HG03558 (cell line): ENCODE data around the gene JAG1.

Experiments used
- ATAC-seq: cut with Tn5 transposase; IDR thresholded peaks from one replicate; pipeline ENCODE4 v1.9.1; 2021; ENCODE audit warnings: moderate number of reproducible peaks; ENCODE audit not compliant: unreplicated experiment; ENCODE audit errors: extremely low read depth

JAG1 gene

DNA sequence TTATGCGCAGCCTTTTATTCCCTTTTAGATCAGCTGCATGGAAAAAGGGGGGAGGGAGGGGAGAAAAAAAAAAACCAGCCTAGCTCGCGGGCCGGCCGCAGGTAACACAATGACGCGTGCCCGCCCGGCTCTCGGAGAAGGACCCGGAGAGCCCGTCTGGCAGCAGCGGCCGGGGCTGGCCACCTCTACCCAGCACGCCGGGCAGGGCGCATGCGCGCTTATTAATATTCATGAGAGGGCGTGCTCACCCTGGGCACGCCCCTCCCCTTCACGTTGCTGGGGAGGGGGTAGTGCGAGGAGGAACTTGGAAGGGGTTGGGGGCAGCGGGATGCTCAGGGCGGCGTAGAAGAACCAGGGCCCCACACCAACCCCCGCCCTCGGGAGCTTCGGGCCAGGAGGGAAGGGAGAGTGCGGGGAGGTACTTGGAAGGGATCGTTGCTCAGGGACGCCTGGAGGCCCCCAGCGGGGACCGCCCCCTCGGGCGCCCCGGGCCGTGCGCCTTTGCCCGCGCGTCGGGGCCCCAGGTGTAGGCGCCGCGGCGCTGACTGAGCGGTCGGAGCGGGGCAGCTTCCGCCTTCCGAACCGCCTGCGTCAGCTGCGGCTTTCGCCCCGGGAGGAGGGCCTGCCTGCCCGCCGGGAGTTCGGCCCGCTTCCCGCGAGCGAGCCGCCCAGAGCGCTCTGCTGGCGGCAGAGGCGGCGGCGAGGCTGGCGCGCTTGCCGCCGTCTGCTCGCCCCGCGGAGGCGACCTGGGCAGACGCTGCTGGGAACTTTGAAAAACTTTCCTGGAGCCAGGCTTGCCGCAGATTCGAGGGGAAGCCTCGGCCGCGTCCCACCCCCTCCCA lies at the start of gene JAG1:
Gene JAG1, minus strand, starts transcription at position 158 of the 842 bp plus-strand sequence. CDS start 469 bp downstream, outside the sequence.
- ATAC-seq, result peak; percentile 42

DNA sequence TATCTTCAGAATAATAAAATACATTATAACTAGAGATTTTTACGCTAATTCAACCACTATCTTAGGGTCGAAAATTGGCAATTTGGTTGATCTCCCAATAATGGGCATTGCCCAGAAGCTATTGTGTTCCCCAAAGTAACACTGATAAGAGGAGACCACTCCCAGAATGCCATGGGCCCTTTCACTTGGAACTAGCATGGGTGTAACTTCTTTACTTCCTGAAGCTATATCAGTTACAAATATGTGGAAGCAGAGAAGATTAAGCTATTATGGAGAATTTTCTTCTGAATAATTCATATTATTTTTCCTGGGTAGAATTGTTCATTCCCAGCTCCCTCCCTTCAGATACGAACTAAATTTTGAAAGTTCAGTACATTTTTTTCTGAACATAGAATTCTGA lies 48.2 kb upstream of the JAG1 start:
- ATAC-seq, result no peak

DNA sequence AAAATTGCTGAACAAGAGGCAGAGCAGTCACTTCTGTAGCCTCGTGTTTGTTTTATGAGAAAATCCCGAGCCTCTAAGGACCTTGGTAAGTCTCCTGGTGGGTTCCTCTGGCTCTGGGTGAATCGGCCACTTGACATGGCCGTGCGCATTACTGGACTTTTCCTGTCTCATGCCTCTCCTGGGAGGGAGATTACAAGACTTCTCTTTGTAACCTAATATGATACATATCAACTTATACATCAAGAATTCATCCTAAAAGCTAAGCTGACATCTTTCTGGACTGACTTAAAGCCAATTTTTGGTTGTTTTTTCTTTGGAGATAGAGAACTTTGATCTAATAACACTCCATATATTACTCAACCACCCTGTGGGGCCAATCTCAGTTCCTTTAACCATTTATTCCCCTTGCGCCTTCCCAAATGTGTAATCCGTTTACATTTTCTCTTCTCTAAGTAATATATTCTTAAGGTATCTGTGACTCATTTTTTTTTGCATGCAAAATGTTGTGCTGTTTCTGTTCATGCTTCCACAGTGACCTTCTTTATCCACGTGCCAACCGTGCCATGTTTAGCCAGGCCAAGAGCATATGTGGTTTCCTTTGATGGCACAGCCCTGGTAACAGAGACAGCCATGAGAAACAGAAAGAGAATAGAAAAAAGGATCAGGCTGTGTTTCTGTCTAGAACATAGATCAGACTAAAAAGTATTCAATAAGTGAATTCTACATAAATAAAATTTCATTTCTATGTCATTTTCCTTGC lies 47.5 kb upstream of the JAG1 start:
- no peak for ATAC-seq

DNA sequence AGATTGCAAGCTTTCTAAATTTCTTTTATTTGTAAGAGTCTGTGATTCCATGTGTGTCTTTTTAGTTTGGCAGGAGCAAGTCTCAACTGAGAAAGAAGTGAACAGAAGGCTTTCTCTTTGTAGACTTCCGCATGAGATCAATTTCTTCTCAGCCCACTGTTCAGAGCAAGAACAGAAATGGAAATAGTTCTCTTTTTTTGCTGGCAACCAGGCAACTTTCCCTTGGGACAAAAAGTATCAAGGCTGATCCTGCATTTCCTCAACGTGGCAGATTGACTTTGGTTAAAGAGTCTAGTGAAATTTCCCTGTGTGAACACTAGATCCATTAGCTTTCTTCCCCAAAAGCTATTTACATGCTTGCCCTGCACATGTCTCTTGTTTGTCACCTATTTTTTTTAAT lies 46.8 kb upstream of the JAG1 start:
- ATAC-seq, result no peak

DNA sequence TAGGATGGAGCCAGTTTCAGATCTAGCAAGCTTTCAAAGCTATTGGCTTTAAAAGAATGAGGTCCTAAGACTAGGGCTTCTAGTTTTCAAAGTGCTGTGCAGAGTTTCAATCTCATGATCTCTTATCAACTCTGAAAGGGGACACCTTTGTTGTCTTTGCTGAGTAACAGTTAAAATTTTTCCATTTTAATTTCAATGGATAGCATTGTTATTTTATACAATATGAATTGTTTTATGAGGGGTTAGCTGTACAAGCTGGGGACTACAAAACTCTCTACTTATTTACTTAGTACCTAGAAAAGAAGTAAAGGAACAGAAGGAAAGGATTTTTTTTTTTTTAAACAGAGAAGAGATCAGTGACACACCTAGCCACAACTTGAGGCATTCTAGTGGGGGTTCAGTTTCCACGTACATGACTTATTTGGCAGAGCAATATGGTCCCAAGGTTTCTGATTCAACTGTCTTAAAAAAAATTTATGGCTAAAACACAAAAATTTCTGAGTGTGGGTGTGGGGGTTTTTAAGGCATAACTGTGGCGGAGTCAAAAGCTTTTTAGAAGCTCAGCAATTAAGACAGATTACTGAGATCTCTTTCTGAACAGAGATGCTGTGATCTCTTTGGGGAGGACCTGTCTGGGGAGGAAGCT lies 46.1 kb upstream of the JAG1 start:
- ATAC-seq, result no peak

DNA sequence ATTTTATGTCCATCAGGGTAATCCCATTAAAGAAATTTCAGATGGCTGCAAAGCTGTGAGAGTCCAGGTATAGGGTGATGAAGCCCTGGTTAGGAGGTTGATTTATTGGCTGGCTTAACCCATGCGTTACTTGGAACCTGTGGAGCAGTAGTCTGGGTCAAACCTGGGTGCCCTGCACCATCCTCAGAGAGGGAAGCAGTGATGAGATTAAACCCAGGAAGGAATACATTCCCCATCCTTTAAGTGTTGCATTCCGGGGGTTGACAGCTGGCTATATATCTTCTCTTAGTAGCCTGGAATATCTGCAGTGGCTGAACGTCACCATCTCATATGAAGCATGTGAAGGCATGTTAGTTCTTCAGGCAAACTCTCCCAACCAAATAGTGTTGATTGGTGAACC lies 44.9 kb upstream of the JAG1 start:
- no peak for ATAC-seq

DNA sequence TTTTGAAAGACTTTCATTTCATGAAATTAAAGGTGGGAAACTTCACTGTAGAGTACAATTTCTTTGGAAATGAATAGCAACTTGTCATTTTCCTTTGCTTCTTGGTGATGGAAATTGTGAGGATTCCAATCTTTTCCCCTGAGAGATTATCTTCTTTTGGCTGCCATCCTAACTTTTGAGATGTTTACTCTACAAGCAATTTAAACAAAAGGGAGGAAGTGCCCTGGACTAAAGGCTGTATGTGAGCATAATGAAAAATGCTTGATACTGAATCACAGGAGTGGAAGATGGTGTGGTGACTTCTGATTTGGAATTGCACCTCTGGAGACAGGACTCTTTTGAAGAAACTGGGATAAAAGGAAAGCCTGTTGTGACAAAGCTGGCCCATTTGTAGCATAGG lies 43.1 kb upstream of the JAG1 start:
- ATAC-seq, result no peak

DNA sequence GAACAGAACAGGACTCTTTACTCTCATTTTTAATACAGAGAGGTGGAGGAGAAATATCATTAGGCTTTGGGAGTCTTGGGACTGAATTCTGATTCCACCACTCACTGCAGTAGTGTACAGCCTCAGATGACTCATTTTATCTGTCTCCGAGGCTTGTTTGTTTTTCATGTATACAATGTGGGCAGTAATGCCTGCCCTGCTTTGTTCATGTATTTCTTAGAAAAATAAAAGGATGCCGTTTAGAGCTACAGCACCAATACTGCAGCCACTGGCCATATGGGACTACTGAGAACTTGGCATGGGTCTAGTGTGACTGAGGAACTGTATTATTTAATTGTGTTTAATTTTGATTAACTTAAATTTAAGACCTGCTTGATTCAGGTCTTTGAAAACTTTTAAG lies 41.2 kb upstream of the JAG1 start:
- no peak for ATAC-seq

DNA sequence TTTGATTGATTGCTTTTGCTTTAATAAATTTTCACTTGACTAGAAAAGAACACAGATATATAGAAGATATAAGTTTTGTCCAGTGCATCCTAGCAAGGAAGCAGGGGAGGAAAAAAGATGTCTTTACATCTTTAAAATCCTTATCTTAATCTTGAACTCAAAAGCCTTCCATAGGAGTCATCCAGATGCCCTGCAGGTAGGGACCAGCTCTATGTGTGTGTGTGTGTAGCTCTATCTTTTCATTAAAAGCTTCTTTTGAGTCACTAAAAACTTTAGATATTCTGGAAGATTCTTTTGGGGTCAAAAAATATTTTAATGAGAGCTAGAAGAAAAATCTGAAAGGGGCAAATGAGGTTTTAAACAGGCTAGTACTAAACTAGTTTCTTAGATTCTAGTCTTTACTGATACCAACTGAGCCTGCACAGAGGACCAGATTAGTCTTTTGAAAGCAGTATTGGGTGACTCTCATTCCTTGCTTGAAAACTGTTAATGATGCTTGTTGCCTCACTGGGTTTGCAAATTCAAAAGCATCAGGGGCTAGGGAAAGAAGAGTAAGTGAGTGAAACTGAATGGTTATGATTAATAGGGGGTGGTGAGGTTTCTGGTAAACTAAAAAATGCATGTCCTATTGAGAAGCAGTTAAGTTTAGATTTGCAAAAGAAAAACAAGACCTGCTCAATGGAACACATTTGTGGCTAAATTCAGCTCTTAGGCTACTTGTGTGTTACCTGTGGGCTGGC lies 40.6 kb upstream of the JAG1 start:
- no peak for ATAC-seq

DNA sequence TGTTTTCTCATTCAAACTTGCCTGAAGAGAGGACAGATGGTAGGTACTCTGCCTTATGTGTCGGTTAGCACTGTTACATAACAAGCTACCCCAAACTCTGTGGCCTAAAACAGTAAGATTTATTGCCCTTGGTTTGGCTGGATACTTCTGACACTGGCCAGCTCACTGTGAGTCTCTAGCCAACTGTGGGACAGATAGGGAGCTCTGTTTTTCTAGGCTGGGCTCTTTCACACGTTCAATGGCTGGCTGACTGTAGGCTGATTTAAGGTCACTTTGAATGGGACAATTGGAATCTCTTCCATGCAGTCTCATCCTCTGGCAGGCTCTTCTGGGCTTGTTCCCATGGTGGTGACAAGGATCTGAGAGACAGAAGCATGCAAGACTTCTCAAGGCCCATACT lies 39.4 kb upstream of the JAG1 start:
- ATAC-seq, result no peak

DNA sequence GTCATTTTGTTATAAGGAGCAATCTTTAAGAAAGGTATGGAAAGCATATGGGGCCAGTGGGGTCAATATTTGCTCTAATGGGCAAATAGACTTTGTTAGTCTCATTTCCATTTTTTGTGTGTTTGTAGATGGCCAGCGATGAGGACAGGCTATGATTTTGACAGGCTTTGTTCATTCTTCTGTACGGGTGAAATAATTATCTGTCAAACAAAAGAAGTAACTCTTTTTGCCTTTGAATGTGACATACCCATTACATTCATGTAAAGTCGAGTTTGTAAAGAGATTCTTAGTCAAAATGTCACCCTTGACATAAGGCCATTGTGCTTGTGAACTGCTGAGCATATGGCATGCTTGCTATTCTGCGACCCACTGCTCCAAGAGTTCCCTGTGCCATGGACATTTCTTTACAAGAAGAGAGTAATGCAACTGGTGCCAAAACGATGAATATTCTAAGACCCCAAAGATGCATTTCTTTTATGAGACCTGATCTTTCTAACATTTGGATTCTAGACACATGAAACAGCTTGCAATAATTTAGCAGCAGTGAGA lies 38.2 kb upstream of the JAG1 start:
- ATAC-seq, result no peak

DNA sequence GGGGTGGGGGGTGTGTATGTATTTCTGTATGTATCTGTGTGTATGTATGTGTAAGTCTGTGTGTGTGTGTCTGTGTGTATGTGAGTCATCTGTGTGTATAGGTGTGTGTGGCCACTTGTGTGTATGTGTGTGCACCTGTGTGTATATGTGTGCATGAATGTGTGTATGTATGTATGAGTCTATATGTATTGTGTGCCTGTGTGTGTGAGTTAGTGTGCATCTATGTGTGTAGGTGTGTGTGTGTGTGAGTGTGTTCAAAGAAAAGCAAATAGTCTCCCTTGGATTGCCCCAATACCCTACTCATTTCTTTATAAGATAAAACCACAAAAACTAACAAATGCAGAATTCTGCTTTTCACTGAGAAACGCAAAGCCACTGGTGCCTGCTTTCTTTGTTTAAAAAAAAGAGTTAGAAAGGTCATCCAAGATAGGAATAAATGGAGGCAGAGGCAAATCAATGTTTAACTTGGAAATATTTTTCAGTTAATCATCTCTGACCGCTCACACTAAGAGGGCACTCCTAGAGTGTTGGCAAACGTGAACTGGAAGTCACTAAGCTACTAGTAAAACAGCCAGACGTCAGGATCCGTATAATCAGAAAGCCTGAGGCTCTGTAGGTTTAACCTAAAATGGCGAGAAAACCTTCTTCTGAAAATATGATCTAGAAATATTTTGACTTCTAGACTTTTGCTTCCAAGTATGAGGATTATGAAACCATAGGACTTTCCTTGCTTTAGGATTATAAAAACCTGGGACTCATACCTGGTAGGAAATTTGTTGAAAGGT lies 37.4 kb upstream of the JAG1 start:
- no peak for ATAC-seq

DNA sequence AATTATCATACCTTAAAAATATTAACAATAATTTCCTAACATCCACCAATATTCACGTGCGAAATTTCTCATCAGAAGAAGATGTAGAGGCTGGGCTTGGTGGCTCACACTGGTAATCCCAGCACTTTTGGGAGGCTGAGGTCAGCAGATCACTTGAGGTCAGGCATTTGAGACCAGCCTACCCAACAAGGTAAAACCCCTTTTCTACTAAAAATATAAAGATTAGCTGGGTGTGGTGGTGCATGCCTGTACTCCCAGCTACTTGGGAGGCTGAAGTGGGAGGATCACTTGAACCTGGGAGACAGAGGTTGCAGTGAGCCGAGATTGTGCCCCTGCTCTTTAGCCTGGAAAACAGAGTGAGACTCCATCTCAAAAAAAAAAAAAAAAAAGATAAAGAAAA lies 36.1 kb upstream of the JAG1 start:
- ATAC-seq, result no peak

DNA sequence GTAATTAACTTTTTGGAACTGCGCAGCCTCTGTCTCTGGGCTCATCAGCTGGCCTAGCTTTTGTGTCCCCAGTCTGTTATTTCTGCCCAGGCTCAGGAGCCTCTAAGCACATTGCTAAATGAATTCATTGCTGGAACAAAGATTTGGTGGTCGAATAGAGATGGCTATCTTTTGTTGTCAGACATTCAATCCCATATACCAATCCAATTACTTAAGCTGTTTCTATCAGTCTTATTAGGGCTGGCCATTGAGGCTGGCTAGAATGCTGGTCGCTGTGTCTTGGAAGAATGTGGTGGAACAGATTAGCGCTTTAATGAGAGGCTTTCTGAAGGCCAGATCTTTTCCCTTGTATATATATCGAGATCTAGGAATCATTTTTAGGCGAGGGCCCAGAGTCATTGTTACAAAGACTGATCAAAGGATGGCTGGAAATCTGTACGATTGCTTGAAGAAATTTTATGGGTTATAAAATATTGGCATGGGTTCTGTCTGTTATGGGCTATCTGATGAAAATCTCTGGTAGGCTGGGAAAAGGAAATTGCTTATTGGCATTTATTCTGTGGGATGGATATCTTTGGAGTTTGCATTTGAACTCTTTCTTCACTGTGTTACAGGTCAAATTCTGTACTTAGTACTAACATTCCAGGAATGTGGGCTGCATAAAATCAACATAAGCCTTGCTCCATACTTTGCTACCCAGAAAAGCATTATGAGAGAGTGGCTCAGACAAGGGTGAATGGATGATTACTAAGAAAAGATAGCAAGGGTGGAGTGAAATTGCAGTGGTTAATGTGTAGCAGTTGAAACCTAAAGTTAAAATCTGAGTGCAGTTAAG lies 34.8 kb upstream of the JAG1 start:
- ATAC-seq, result no peak

DNA sequence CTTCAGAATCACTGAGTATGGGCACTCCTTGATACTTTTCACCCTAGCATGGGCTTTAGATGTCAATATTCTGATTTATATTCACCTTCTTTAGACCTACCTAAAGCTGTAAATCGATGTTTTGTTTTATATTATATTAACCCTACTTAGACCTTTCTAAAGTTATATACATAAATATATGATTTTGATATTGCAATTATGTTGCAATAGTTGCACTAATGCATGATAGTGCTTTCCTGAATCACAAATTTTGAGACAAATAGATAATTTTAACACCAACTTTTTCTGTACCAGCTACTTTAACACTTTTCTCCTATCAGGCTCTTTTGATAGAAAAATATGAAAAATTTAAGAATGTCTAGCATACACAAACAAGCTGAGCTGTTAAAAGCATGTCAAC lies 34.0 kb upstream of the JAG1 start:
- ATAC-seq, result no peak

DNA sequence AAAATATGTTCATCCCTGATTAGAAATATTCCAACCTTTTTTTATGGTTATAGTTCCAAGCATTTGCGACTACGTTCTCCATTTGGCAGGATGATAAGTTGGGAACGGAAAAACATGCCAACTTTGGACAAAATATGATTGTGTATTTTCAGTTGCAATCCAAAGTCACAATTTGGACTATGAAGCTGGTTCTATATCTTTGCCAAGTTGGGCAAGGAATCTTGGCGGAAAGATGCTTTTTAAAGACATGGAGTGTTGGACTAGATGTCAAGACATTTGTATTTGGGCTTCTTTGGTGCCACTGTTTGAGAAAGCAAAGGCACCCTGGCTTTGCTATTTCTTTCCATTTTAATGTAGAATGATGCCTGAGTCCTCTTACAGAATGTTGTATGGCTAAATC lies 33.3 kb upstream of the JAG1 start:
- ATAC-seq, result no peak

DNA sequence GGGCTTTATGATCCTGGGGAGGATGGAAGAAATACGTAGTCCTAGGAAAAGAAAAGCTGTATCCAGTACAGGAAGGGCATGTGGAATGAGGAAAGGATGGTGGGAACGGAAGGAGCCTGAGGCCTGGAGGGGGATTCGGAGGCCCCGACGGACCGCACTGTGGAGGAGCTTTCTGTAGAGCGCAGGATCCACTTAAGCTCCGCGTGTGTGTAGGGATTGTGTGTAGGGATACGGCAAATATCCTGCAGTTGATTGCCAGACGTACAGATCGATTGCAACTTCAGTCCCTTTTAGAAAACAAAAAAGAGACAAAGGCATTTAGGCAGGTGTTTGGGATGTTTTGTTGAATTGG lies 32.6 kb upstream of the JAG1 start:
- ATAC-seq, result no peak

DNA sequence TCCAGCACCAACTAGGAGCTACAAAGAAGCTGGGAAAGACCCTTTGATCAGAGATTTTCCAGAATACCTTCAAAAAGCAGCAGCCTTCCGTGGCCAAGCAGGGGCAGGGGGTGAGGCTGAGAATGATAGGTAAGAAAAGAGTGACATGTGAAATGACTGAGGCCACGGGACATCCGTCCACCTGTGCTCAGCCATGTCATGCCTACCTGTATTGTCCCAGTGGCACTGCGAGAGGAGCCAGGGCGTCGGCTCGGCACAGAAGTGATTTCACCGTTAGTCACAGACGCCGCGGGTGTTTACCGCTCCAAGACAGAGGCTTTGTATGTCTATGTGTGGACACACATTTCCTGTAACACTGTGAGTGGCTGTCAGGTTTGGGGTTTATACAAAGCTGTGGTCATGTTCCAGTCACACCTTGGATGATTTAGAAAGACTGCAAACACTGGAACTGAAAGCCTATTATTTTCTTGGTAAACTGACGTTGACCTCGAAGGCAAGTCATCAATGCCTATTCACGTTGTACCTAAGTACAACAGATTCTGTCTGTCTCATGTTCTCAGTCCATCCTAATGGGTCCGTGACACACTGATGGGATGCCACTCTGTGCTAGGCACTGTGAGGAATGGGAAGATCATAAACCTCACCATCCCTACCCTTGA lies 32.1 kb upstream of the JAG1 start:
- ATAC-seq, result no peak
